Fibroblast of the aortic adventitia (primary cell): Measurements from ENCODE around the gene TBC1D22A. TPM values are rescaled to one million over a fixed set of nuclear protein-coding genes. Genes with fewer than 3 reads are reported as not detected.

Experiments
- DNase-seq: peaks from one replicate; pipeline ENCODE4 v3.0.0-alpha.2; 2010; ENCODE audit warnings: low read depth
- H3K4me3 ChIP-seq: 2 replicates; pipeline ENCODE4 v1.5.1; 2011; ENCODE audit warnings: low read depth, mild to moderate bottlenecking, control low read depth, low read length, moderate library complexity
- total RNA-seq: library from RNA; depleted of rRNA; stranded (reverse); fragments of >200 nt; gene quantifications from 2 replicates; pipeline ENCODE4 v1.2.3, GENCODE V29; 2012; ENCODE audit warnings: low replicate concordance
- TF ChIP-seq, protein P1 (sequence below): IDR thresholded peaks from 2 replicates; pipeline ENCODE4 v1.5.1; 2011; ENCODE audit warnings: mild to moderate bottlenecking, low read length, control low read depth, inconsistent platforms; ENCODE audit not compliant: insufficient read depth

TBC1D22A gene
- total RNA-seq, 1 donor = 13.8 TPM

GRCh38 chr22:46795140-46795539, 32.7 kb downstream of the TBC1D22A start:
- DNase-seq = no peak
- H3K4me3 ChIP-seq = no peak overlapping the region
- TF ChIP-seq, protein P1, sequence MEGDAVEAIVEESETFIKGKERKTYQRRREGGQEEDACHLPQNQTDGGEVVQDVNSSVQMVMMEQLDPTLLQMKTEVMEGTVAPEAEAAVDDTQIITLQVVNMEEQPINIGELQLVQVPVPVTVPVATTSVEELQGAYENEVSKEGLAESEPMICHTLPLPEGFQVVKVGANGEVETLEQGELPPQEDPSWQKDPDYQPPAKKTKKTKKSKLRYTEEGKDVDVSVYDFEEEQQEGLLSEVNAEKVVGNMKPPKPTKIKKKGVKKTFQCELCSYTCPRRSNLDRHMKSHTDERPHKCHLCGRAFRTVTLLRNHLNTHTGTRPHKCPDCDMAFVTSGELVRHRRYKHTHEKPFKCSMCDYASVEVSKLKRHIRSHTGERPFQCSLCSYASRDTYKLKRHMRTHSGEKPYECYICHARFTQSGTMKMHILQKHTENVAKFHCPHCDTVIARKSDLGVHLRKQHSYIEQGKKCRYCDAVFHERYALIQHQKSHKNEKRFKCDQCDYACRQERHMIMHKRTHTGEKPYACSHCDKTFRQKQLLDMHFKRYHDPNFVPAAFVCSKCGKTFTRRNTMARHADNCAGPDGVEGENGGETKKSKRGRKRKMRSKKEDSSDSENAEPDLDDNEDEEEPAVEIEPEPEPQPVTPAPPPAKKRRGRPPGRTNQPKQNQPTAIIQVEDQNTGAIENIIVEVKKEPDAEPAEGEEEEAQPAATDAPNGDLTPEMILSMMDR = no peak

DNA sequence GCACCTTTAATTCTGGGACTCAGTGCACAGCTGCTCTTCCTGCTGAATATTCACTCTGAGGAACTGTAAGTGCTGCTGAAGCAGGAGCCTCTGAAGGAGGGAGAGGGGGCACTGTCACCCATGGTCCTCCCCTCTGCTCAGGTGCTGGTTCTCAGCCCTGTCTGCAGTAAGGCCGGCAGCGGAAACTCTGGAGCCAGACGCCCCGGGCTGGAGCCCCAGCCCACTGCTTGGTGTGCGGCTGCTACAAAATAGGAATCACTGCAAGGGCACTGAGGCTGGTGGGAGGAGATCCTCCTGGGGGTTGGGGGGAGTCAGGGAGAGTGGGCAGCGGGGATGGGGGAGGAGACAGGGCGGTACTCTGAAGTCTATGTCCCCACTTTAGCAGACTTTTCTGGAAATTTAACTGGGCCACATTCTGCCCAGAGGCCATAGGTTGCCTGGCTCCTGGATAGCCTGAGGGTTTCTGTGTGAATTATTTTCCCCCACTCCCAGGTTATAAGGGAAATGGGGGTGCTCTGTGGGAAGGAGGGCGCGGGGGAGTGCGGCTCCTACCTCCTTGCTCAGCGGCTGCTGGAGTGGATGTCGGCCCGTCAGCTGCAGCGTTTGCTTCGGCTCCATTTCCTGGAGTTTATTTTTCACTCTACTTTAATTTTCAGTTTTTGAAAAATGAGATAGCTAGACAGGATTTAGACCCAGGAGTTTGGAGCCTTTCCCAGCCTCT, 33.6 kb downstream of the TBC1D22A start:
- TF ChIP-seq, protein P1 = no peak
- no peak for DNase-seq
- no peak overlapping the region for H3K4me3 ChIP-seq

GRCh38 chr22:46796566-46797195, 34.2 kb downstream of the TBC1D22A start:
- TF ChIP-seq, protein P1 = no peak
- H3K4me3 ChIP-seq = no peak overlapping the region
- DNase-seq = no peak

DNA sequence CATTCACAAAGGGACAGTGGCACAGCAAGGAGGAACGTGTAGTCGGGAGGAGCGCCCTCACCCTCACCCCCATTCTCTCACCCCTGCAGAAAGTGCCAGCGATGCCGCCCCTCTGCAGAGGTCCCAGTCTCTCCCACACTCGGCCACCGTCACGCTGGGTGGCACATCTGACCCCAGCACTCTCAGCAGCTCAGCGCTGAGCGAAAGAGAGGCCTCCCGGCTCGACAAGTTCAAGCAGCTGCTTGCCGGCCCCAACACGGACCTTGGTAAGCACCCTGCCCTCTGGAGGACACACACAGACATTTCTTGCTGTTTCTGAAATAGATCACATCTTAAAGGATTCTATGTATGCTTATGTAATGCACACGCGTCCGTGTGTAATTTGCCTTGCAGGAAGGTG, 34.9 kb downstream of the TBC1D22A start:
- TF ChIP-seq, protein P1 = peak; percentile 19
- peak; percentile 10 for DNase-seq
- no peak overlapping the region for H3K4me3 ChIP-seq

GRCh38 chr22:46798041-46798365, 35.6 kb downstream of the TBC1D22A start:
- no peak for DNase-seq
- H3K4me3 ChIP-seq = no peak overlapping the region
- TF ChIP-seq, protein P1 = no peak

GRCh38 chr22:46798366-46799350, 36.2 kb downstream of the TBC1D22A start:
- H3K4me3 ChIP-seq = no peak overlapping the region
- DNase-seq = peak; percentile 67
- TF ChIP-seq, protein P1 = peak; percentile 98
